Left ventricle myocardium inferior (tissue), 1 donor: ENCODE results near the gene NXPH4. TPM values are rescaled to one million over a fixed set of nuclear protein-coding genes. Genes with fewer than 3 reads are reported as not detected.

Experiments used
- DNase-seq: peaks from one replicate; pipeline ENCODE4 v3.0.0-alpha.2; 2020
- H3K27ac ChIP-seq: fragments of 200-600 bp; replicated peaks from 2 replicates; pipeline ENCODE4 v1.8.0; 2021
- H3K27me3 ChIP-seq: fragments of 200-600 bp; 2 replicates; pipeline ENCODE4 v1.8.0; 2021; ENCODE audit warnings: low read depth
- H3K36me3 ChIP-seq: fragments of 200-600 bp; 2 replicates; pipeline ENCODE4 v1.8.0; 2021
- H3K4me1 ChIP-seq: fragments of 200-600 bp; 2 replicates; pipeline ENCODE4 v1.8.0; 2021
- H3K4me3 ChIP-seq: fragments of 200-600 bp; 2 replicates; pipeline ENCODE4 v1.8.0; 2021; ENCODE audit warnings: mild to moderate bottlenecking, moderate library complexity
- H3K9me3 ChIP-seq: fragments of 200-600 bp; replicated peaks from 2 replicates; pipeline ENCODE4 v1.8.0; 2021
- CTCF ChIP-seq: fragments of 200-600 bp; IDR thresholded peaks from 2 replicates; pipeline ENCODE4 v1.8.0; 2021; ENCODE audit warnings: antibody characterized with exemption, mild to moderate bottlenecking, borderline replicate concordance
- intact Hi-C: fragments of 100-400 bp; cut with micrococcal nuclease; formaldehyde crosslinking; loops from one replicate; pipeline ENCODE4 v1.11.0; 2022
- total RNA-seq: library from RNA; stranded (reverse); fragmentation: NEBNext Ultra II Directional; extraction: Animal tissue kit (Norgen Biotek cat#: 25700); gene quantifications from one replicate; pipeline ENCODE4 v1.2.1, GENCODE V29; 2021
- donor health status: DM: no; HTN: yes; CAD: no; lungs with severe emphysema.

Gene NXPH4
- total RNA-seq, 1 donor from 2014 or later: 0.44 TPM

GRCh38 chr12:57211791-57212700 is 4.5 kb upstream of the NXPH4 start:
- peak overlapping the region; percentile 53 for H3K27ac ChIP-seq
- H3K27me3 ChIP-seq: peaks cover 25% of the 10 kb centered on the region
- no peaks in the 10 kb centered on the region for H3K9me3 ChIP-seq
- intact Hi-C loops: no loop called here
- H3K36me3 ChIP-seq: peaks cover 45% of the 10 kb centered on the region
- DNase-seq: no peak
- peaks cover 70% of the 10 kb centered on the region for H3K4me1 ChIP-seq
- no peak for TF ChIP-seq CTCF
- no peak overlapping the region for H3K4me3 ChIP-seq

- peaks cover 72% of the 10 kb centered on the region for H3K4me1 ChIP-seq
- no peak for TF ChIP-seq CTCF
- no peaks in the 10 kb centered on the region for H3K9me3 ChIP-seq
- H3K36me3 ChIP-seq: peaks cover 40% of the 10 kb centered on the region
- peak overlapping the region; percentile 53 for H3K27ac ChIP-seq
- H3K4me3 ChIP-seq: no peak overlapping the region
- peaks cover 32% of the 10 kb centered on the region for H3K27me3 ChIP-seq
- intact Hi-C loops: no loop called here
- DNase-seq: no peak
Observed at GRCh38 chr12:57212701-57213057, 3.9 kb upstream of the NXPH4 start.

GRCh38 chr12:57213058-57213715 is 3.4 kb upstream of the NXPH4 start:
- H3K4me1 ChIP-seq: peaks cover 68% of the 10 kb centered on the region
- H3K36me3 ChIP-seq: peaks cover 35% of the 10 kb centered on the region
- peak; percentile 87 for DNase-seq
- no peaks in the 10 kb centered on the region for H3K9me3 ChIP-seq
- intact Hi-C loops: no loop called here
- TF ChIP-seq CTCF: peak; percentile 94
- no peak overlapping the region for H3K4me3 ChIP-seq
- H3K27ac ChIP-seq: peak overlapping the region; percentile 53
- peaks cover 37% of the 10 kb centered on the region for H3K27me3 ChIP-seq

- DNase-seq: no peak
- Histone ChIP-seq H3K4me1 (peaks cover 61% of the 10 kb centered on the region), H3K27me3 (peaks cover 44% of the 10 kb centered on the region), H3K4me3 (no peak overlapping the region), H3K27ac (peak overlapping the region; percentile 29), H3K9me3 (no peaks in the 10 kb centered on the region), H3K36me3 (peaks cover 34% of the 10 kb centered on the region)
- intact Hi-C loops: no loop called here
- TF ChIP-seq CTCF: no peak
Observed at GRCh38 chr12:57213763-57214397, 2.7 kb upstream of the NXPH4 start.

GRCh38 chr12:57214398-57214781 is 2.2 kb upstream of the NXPH4 start:
- intact Hi-C loops: no loop called here
- no peaks in the 10 kb centered on the region for H3K9me3 ChIP-seq
- H3K36me3 ChIP-seq: peaks cover 34% of the 10 kb centered on the region
- TF ChIP-seq CTCF: peak; percentile 82
- peak overlapping the region; percentile 29 for H3K27ac ChIP-seq
- peaks cover 49% of the 10 kb centered on the region for H3K27me3 ChIP-seq
- H3K4me1 ChIP-seq: peaks cover 56% of the 10 kb centered on the region
- peak; percentile 57 for DNase-seq
- no peak overlapping the region for H3K4me3 ChIP-seq
